ENCODE data around the gene RFXANK.

- no peak for TF ChIP-seq CTCF (IDR thresholded peaks at IDR 0.05)
- no peak for TF ChIP-seq ZFX (IDR thresholded peaks at IDR 0.05; ENCODE audit: borderline replicate concordance)
Measured at GRCh38 chr19:19214892-19215291, 22.8 kb downstream of the RFXANK start.

Measured in 22Rv1 (cell line).